HG03175 (cell line): ENCODE measurements around the gene ANKS1B.

ENCODE experiments used
- ATAC-seq: cut with Tn5 transposase; IDR thresholded peaks from one replicate; pipeline ENCODE4 v1.9.1; 2021; ENCODE audit warnings: mild to moderate bottlenecking, moderate library complexity; ENCODE audit not compliant: unreplicated experiment

ANKS1B gene

GRCh38 chr12:99486277-99486676 lies 498.5 kb downstream of the ANKS1B start:
- no peak for ATAC-seq

DNA sequence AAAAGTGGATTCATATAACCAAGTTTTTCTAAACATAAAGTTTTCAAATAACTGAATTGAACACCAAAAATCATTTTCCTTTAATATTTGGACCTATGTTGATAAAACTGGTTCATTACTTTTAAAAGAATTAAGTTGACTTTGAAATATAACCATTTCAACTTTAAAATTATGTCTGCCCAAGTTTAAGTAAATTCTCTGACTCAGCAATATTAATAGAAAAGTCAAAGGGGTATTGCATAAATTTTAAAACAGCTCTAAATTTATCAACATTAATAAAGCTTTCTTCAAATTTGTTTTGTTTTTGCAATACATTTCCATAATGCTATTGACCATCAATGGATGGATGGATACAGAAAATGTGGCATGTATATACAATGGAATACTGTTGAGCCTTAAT lies 505.6 kb downstream of the ANKS1B start:
- ATAC-seq = no peak

GRCh38 chr12:99476956-99477355 lies 507.8 kb downstream of the ANKS1B start:
- no peak for ATAC-seq

DNA sequence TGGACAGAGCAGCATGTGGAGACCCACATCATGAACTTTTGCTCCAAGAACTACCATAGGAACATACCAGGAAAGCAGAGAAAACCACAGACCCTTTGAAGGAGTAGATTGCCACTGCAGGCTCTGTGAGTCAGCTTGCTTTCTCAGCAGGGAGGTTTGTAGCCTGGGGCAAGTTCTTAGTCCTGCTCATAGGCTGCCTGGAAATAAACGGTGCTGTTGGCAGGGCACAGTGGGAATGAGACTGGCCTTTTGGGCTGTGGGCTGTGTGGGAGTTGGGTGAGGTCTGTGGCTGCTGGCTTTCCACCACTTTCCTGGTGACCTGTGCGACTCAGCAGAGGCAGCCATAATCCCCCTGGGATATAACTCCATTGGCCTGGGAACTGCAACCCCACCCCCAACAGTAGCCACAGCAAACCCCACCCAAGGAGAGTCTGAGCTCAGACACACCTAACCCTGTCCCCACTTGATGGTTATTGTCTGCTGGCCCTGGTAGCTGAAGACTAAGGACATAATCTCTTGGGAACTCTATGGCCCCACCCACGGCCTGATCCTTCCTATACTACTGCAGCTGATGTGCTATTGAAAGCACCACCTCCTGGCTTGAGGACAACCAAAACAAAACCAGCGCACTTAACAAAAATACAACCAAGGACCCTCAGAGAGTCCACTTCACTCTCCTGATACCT lies 529.2 kb downstream of the ANKS1B start:
- no peak for ATAC-seq

- ATAC-seq = peak; percentile 3
Measured at GRCh38 chr12:99454539-99455172, 530.1 kb downstream of the ANKS1B start.

DNA sequence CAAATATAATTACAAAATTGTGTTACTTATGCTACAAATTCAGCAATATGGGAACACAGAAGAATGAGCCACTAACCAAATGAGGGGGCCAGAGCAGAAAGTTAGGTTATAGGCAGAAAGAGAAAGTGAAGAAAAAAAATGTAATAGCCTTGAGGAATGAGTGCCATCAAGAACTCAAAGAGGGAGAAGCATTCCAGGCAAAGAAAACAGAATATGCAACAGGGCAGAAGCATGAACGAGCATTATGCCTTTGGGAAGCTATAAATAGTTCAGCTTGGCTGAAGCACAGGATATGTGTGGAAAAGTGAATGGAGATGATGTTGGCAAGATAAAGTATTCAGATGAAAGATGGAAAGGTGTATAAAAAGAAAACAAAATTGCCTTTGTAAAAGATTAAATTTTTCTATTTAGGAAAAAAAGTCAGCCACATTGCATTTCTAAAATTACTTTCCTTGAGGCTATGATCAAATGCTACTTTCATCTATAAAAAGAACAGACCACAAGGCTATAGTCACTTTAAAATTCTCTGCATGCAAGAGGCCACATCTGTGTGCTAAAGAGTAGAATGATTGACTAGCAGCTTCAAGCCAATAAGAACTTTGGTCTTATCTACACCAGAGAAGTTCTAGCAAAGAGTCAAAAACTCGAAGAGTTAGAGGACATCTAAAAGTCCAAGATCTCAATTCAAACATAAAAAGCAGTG lies 530.7 kb downstream of the ANKS1B start:
- peak; percentile 46 for ATAC-seq

DNA sequence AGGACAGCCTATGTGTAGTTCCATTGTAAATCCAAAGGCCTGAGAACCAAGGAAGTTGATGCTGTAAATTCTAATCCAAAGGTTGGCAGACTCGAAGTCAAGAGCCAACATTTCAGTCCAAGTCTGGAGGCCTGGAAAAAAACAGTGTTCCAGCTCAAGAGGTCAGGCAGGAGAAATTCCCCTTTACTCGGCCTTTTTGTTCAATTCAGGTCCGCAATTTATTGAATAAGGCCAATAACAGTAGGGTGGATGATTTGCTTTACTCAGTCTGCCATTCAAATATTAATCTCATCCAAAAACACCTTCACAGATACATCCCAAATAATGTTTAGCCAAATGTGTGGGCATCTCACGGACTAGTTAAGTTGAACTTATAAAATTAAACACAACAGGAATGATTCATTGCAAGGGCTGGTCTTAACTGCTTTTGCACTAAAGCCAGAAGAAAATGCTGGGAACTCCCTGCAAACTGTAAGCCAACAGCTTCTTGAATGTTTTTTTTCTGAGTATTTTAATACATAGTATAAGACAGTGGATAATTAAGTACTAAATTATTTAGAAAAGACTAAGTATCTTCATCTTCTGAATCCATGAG lies 534.6 kb downstream of the ANKS1B start:
- no peak for ATAC-seq

- ATAC-seq = peak; percentile 71
Measured at GRCh38 chr12:99444859-99445316, 539.8 kb downstream of the ANKS1B start.

DNA sequence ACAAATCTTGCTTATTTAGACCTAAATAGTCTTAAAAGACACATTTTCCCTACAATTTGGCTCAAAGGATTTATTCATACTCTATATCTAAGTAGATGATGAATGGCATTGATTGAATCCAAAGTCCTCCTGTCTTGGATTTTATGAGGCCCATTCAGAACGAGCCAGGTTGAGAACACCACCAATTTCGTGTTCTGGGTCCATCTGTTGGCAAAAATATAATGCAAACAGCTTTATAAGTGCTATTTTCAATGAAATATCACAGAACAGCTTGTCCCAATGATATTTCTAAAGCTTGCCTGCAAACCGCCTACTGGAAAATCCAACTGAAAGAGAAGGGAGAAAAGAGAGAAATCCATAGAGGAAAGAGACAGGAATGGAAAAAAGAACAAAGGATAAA lies 542.0 kb downstream of the ANKS1B start:
- ATAC-seq = no peak

DNA sequence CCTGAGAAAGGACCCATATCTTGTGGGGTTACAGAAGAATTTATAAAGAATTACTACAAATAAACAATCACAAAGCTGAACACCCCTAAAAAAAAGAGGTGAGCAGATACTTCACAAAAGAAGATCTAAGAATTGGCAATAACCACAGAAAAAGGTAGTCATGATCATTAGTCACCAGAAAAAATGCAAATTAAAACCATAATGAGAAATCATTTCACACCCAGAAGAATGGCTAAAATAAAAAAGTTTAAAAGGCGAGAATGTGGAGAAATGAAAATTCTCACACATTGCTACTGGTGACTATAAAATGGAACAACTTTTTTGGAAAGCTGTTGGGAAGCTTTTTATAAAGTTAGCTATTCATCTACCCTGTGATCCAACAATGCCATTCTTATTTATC lies 545.3 kb downstream of the ANKS1B start:
- ATAC-seq = no peak

- ATAC-seq = peak; percentile 99
Measured at GRCh38 chr12:99436584-99436983, 548.2 kb downstream of the ANKS1B start.

GRCh38 chr12:99435095-99435791 lies 549.5 kb downstream of the ANKS1B start:
- ATAC-seq = no peak

- no peak for ATAC-seq
Measured at GRCh38 chr12:99433155-99433554, 551.6 kb downstream of the ANKS1B start.

DNA sequence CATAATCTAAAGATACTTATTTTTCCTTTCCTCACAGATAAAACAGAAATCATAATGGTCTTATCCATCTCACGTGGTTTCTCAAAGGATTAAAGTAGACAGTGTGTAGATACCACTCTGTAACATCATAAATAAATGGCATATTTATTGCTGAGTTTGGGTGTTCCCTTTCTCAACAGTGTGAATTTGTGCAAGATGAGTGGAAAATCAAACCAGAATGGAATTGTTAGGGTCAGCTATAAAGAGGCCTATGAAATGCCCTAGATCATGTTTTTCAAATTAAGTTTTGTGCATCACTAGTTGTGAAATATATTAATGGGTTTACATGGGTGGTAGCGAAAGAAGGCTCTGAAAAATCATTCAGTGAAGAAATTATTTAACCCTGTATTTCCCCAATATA lies 553.5 kb downstream of the ANKS1B start:
- ATAC-seq = no peak

DNA sequence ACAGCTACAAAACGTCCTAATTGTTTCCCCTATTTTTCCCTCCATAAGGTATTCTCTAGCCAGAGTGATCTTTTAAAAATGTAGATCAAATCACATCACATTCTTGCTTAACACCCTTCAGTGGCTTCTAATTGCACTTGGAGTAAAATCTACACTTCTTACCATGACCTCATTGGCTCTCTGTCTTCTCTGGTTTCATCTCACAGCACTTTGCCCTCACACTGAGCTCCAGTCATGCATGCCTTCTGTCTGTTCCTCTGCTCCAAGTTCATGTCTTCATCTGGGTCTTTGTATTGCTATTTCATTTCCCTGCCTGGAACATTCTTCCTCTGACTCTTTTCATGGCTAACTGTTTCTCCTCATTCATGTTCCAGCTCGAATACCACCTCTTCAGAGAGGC lies 557.6 kb downstream of the ANKS1B start:
- peak; percentile 83 for ATAC-seq

DNA sequence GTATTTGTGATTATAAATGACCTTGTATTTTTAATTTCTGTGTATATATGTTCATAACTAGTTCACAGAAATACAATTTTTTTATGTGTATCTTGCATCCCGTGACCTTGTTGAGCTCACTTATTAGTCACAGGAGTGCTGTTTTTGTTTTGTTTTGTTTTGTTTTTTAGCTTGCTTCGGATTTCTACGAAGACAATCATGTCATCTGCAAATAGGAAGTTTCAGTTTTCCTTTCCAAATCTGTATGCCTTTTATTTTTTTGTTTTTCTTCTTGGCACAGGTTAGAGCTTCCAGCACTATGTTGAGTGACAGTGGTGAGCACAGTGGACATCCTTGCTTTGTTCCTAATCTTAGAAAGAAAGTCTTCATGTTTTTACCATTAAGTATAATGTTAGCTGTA lies 566.4 kb downstream of the ANKS1B start:
- ATAC-seq = peak; percentile 65

- ATAC-seq = no peak
Measured at GRCh38 chr12:99413751-99414150, 571.0 kb downstream of the ANKS1B start.

DNA sequence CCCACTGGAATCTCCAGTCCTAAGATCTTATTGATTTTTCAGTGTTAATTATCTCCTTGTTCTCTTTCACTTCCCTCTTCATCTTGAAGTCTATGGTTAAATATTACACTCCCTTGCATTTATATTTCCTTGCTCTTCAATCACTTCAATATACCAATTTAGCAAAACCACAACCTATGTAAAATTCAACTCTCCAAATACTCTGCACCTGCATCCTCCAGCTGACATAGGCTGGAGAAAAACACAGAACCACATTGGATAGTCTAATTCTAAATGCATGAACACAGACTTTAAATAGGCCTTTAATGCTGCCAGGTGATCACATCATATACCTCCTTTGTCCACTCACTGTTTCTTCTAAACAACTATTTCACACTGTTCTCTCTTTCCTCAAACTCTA lies 591.0 kb downstream of the ANKS1B start:
- ATAC-seq = peak; percentile 83

DNA sequence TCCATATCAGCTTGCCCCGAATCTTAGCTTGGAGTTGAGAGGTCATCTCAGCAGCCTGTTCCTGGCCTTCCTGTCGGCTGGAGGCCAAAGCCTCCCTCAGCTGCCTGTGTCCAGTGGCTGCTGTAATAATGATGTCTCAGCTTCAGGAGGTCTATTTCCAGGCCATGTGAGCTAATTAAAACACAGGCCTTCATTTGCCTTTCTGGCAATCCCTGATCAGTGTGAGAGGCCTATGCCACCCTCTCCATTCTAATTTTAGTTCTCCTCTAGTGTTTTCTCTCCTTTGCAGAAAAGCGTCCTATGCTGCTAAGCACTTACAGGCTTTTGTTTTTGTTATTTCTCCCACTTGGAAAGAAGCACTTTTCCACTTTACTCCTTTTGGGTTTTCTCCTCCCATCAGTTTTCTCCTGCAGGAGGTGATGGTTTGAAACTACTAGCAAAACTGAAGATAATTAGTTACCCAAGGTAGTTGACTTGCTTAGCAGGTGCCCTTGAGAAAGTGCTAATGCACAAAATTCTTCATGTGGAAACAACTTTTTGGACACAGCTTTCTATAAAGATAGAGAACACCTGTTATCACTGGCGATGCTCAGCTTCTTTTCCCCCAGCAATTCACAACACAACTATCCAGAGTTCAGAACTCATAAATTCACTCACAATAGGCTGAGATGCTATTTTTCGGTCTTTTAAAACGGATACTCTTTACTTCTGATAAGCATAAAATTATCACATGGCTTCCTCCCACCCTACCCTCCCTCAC lies 592.5 kb downstream of the ANKS1B start:
- no peak for ATAC-seq

DNA sequence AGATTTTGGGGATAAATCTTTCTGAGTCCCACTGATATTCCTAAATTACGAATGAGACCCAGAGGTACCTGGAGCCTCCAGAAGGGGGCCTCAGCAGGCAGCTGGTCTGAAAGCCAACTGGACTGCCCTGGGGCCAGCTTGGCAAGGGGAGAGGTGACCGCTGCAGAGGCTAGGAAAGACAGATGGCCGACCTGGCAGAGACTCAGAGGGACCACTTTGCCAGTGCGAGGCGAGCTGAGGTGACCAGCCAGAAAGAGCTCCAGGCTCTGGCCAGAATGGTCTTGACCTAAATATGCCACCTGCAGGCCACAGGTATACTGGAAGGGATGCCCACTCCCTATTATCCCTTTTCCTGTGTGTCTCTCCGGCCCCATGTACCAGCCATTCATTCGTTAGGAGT lies 594.0 kb downstream of the ANKS1B start:
- ATAC-seq = no peak
